Glomerular visceral epithelial cell (primary cell): ENCODE data around the gene SORBS1.

Source experiments
- DNase-seq: peaks from one replicate; pipeline ENCODE4 v3.0.0-alpha.2; 2016; ENCODE audit errors: extremely low spot score

The SORBS1 gene

DNA sequence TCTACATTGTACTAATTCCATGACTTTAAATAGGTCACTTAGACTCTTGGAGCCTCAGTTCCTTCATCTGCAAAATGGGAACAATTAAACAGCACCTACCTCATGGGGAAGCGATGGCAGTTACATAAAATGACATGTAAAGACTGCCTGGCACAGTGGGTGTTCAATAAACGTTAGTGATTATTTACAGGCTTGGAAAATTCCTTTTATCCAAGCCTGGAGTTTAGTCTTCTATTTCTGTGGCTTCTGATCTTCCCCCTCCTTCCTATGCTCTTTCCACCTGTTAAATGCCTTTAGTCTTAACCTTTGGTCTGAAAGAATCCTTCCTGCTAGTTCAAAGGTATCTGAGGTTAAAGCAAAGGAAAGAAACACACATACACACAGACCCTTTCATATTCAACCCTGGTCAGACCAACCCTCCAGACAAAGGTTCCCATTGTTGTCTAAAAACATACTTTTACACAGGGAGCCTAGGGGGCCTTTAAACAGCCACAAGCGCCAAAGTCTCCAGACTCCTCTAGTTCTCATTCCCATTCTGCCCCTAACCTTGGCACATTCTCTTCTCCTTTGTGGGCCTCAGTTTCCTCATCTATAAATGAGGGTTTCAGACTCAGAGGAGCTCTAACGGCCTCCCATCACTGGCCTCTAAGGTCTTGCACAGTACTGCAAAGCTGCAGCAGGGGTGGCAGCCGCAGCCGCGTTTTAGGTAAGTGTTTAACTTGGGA, 21.4 kb downstream of the SORBS1 start:
- DNase-seq, result no peak

DNA sequence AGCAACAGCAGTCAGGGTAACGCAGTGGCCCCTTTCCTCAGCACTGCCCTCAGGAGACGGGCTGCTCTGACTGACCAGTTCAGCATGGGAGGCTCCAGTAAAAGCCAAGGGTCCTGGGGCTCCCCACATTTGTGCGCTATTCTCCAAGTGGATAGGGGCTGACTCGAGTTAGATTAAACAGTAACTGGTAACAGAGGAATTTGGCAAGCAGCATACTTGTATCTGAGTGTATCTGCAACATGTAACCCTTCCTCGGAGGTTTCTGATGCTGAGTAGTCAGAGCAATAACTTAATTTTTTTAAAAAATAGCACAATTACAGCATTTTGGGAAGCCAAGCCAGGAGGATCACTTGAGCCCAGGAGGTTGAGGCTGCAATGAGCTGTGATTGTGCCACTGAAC, 22.8 kb downstream of the SORBS1 start:
- DNase-seq, result no peak

DNA sequence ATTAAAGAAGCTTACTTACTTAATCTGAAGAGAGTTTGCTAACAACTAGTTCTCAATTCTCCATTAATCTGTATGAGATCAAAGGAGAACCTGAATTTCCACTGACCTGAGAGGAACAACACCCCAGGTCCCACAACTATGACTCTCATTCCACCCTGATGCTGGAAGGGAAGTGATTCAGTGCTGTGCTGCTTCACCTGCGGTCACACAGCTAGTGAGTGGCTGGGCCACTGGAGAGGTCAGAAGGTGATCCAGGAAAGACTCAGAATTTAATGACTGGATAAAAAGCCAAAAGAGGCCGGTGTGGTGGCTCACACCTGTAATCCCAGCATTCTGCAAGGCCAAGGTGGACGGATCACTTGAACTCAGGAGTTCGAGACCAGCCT, 23.6 kb downstream of the SORBS1 start:
- DNase-seq, result peak; percentile 12

DNA sequence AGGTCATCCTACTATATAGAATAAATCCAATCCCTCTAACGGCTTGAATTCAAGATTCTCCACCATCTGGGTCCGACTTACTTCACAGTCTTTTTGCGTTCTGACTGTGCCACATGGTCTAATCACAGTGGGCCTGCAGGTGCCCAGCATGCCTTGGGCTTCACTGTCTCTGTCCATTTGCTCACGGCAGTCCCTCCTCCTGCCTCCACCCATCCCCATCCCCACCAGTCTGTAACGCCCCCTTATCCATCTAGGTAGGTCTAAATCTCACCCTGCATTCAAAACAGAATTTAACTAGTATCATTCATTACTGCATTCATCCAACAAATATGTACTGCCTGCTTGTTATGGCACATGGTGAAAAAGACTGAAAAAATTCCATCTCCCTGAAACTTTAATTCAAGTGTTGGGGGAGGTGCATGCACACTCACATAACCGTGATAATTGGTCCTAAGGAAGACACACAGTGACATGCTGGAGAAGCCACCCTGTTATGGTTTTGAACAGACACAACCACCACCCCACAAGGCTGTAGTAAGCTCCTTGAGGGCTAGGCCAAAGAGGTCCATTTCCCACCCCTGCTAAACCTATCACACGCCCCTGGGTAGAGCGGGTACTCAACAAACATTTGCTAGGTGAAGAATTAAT, 24.2 kb downstream of the SORBS1 start:
- DNase-seq, result no peak

DNA sequence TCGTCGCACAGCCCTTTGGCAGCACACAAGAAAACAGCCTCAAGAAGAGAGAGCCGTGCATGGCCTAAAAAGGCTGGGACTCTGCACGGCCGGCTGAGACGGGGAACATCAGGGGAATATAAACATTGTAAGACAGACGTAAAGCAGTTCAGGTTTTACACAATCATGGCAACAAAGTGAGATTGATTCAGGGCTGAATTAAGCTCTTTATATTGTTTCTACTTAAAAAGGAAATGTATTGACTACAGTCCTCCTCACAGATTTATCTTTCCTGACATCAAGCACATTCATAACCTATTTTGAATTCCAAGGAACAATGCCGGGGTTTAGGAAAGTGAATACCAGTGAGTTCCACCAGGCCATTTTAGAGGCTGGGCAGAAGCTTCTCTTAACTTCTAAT, 25.2 kb downstream of the SORBS1 start:
- DNase-seq, result no peak

DNA sequence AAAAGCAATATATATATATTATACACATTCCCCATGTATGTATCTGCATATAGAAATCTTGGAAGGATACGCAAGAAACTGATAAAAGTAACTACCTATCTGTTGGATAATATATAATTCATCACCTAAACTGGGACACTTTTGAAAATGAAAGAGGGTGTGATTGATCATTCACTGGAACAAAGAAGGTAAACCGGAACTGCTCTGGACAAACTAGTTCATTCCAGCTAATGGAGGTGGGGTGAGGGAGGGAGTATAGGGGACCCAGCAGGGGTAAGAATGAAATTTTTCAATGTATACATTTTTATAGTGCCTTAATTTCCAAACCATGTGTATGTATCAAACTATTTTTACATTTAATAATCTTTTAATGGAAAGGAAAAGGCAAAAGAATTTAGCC, 25.6 kb downstream of the SORBS1 start:
- DNase-seq, result no peak

DNA sequence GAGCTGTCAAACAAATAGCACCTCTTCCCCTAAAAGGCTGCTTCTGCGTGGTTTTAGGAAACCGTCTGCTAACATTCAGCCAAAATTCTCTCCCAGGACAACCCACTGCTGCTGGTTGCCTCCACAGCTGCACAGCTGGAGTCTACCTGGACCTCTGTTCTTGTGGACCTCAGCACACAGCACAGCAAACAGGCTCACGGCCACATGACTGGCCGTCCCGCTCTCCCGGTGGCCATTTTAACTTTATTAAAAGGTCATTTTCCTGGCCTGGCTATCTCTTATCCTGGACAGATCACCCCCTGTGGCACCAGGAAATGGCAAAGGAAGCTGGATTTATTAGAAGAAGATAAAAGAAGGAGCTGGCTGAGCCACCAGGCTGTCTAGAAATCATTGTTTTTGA, 27.6 kb downstream of the SORBS1 start:
- no peak for DNase-seq

DNA sequence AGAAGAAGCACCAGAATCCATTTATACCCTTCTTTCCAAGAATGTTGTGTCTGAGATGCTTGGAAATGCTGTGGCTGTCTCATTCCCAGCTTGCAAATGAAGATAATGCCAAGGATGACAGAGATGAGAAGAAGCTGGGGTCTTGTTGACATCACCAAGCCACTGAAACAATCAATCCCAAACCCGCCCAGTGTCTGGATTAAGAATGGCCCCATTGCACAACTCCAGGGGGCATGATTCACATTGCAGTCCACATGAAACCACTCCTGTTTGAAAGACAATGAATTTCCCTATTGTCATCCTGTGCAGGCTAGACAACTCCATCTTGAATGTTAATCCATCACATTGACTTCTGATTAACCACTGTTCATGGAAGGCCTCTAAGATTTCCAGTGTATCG, 28.6 kb downstream of the SORBS1 start:
- no peak for DNase-seq

DNA sequence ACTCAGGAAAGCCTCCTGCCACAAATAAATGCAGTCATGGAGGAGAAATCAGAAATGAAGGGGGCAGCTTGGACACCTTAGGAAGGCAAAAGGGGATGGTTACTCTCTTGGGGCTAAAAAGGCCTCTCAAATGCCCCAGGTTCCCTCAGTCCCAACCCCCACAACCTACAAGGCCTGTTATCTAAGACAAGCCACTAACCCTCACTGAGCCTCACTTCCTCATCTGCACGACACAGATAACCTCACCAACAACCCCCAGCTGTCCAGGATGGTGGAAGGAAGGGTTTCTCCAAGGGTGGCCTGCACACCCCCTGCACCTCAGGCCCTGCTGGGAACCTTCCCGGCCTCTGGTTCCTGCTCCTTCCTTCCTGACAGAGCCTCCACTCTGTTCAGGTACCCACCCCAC, 29.2 kb downstream of the SORBS1 start:
- no peak for DNase-seq

DNA sequence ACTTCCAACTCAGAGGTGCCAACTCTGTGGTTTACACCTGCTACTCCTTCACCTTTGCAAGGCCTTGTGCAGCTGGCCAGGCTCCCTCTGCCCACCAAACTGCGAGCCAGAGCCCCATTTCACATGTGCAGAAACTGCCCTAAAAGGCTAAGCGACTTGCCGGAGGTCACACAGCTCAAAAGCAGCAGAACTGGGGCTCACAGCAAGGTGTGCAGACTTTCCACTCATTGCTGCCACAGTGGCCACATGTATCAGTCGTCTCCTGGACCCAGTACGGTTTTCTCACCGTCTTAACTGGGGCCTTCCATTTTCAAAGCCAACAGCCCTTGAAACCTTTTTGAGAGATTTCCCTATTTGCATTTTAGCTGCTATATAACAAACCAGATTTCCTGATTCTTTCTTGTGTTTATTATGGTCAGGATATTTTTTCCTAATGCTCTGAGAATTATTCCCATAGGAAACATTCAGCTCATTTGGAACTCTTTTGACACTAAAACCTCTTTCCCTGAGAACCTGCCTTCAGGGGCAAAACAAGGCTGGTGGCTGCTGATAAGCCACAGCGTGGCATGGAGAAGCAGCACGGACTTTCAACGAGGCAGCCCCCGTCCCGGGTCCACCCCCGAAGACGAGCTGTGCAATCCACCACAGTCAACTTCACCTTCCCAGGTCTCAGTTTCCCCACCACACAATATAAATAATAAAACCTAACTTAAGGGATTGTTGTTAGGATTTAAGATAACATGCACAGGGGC, 29.9 kb downstream of the SORBS1 start:
- DNase-seq, result no peak

DNA sequence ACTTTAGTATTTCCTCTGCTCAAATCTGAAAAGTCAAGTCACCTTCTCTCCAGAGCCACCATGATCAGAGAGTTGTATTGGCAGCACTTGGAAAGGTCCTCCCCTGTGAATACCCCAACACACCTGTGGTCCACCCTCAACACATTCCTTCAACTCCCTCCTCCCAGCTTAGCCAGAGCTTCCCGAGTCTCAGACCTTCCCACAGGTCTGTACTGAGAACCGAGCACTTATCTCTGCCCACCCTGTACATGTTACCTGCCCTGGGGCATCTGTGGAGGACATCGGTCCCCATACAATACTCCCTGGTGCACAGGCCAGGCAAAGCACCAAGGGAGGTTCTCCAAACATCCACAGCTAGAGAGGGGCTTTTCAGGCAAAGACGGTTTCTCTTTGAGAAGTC, 30.6 kb downstream of the SORBS1 start:
- DNase-seq, result no peak

DNA sequence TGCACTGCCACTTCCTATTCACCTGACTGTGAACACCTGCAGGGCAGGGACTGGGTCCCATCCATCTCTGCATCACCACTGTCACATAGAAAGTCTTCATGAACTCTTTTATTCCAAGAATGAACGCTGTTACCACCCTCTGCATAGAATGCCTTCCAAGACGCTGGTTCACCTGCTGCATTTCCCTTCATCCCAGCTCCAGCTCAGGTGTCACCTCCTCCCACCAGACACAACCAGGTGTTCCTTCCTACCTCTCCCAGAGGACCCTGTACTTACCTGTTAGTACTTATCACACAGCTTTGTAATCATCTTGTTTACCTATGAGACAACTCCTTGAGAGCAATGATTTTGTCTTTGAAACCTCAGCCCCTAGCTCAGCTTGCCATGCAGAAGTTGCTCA, 31.1 kb downstream of the SORBS1 start:
- no peak for DNase-seq

DNA sequence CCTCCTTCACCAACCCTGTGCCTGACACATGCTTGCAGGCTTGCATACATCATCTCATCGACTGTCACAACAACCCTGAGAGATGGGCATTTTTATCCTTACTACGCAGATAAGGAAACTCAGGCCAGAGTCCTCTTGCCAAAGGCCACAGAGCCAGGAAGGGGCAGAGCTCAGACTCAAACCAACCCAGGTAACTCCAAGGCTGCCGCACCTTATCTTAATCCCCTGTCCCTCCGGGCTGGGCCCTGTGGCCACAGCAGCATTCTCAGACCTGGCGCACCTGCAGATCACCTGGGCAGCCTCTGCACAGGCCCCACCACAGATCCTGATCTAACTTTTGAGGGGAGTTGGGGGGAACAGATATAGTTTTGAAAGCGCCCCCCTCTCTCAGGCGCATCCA, 35.1 kb downstream of the SORBS1 start:
- DNase-seq, result no peak

DNA sequence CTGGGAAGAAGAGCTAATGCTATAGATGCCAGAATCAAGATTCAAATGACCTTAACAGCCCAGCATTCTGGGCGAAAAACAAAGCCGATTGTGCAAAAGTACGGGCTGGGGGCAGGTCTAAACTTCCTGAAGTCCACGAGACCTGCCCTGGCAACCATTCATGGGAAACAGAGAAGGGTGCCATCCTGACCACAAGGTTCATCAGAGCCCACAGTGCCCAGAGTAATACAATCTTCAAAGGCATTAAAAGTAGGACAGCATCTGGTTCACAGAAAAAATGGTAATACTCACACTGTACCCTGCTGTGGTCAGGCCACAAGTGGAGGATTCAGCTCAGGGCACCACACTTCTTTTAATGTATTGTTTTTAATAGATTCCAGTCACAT, 36.1 kb downstream of the SORBS1 start:
- peak; percentile 17 for DNase-seq

DNA sequence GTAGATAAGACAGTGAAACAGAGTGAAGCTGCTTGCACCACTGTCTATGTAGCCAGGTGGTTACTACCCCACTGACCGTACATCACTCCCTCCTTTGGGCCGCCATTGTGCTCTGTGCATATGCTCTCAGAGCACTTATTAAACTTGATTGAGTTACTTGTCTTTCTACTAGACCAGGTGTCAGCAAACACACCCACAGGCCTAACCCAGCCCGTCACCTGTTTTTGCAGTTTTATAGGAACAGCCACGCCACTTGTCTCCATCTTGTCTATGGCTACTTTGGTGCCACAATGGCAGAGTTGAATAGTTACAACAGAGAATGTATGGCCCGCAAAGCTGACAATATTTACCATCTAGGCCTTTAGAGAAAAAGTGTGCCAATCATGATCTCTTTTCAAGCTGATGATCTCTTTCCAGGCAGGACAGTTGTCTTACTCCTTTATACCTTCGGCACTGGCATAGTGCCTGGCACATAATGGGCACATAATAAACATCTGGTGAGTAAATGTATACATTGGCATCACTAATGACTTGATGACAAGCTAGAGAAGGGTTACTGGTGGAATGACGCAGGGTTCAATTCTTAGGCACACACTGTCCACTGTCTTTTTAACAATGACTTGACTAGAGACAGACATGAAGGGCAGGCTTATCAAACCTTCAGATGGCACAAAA, 36.7 kb downstream of the SORBS1 start:
- no peak for DNase-seq

DNA sequence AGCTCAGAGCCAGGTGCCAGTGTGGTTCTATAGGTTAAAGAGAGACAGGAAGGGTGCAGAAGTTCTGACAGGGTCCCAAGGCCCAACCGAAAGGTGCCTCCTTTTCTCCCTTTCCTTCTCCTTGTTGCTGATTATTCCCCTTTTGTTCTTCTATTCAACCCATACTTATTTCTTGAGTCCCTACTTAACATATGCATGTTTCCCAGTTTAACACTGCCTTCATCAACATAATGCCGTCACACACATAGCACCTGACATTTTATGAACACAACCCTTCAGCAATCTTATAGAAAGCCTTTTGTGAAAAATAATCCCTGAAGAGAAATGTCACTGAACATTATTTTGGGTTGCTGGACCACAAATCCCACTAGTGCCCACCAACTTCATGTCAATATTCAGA, 39.1 kb downstream of the SORBS1 start:
- DNase-seq, result no peak

DNA sequence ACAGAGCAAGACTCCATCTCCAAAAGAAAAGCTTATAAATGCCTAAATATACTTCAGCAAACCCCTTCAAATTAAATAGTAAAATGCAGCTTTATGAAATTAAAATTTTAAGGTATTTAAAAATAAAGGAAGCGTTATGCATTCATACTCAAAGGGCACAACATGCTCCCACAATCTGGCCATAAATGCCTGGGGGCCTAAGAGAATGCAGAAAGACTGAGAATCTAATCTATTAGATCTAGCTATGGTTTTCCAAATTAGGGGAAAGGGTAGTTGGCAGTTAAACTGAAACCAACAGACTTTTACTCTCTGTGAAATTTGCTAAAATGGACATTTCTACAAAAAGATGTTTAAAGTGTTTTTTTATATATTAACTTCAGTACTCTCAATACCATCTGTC, 40.6 kb downstream of the SORBS1 start:
- no peak for DNase-seq

DNA sequence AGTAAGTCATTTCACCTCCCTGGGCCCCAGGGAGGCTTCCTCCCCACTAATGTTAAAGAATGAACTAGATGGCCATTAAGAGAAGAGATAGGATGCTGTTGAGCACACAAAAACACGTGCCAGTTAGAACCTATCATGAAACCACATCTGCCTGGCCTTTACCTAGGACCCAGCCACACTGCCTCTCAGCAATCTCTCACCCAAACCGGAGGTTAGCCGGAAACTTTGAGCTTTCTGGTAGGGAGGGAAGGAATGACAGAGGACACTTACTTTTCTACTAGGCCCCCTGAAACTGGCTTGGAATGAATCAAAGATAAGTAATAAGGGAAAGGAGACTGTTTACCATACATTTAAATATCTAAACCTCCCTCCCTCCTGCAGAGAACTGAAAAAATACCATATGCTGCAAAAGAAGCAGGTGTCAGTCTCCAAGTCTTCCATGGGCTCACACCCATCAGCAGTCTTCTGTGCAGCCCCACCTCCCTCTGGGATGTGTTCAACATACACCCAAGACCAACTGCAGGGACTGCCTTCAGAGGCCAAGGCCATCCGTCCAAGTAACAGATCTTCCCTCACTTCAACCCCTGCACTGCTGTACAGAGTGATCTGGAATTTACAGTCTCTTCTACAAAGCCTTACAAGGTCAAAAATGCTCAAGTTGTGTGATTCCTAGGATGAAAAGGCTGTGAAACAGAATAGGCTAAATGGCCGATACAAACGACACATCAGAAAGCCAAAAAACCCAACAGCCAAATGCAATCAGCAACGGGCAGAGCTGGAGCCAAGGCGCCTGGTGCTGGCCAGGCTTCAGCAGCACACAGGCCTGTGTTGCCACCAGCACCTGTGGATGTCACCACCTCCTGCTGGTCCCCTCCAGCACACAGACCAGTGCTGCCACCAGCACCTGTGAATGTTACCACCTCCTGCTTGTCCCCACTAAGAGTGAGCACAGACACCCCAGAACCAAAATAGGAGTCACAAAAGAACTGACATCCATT, 42.4 kb downstream of the SORBS1 start:
- no peak for DNase-seq

DNA sequence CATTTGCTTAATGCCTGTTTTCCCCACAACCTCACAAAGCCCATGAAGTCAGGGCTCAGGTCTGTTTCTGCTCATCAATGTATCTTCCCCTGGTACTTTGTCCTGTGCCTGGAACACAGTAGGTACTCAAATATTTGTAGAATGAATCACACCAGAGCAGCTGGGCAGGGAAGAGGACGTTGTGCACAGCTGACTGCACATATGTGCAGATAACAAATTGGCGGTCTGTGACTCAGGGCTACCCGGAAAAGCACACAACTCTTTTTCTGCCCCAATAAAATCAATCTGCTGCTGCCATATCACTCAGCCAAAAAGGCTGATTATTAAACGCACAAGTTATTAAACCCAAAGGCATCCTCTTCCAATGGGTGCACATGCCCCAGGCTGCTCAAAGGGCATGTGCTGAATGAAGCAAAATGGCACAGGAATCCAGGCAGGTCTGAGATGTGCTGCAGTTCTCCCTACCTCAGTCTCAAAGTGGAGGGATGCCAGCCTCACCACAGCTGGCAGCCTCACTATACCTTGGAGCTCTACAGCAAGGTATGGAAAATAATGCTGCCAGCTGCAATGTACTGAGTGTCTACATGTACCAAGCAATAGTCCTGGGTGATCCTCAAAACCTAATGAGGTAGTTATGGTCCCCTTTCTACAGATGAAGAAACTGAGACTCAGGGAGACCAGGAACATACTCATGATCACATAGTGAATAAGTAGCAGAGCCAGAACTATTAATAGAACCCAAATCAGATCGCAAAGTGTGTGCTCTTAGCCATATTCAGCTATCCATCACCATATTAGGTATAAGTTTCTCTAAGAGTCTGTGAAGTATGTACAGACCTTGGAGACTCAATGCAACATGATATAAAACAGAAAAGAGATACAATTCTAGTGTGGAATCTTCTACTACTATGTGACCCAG, 43.4 kb downstream of the SORBS1 start:
- DNase-seq, result peak; percentile 92

DNA sequence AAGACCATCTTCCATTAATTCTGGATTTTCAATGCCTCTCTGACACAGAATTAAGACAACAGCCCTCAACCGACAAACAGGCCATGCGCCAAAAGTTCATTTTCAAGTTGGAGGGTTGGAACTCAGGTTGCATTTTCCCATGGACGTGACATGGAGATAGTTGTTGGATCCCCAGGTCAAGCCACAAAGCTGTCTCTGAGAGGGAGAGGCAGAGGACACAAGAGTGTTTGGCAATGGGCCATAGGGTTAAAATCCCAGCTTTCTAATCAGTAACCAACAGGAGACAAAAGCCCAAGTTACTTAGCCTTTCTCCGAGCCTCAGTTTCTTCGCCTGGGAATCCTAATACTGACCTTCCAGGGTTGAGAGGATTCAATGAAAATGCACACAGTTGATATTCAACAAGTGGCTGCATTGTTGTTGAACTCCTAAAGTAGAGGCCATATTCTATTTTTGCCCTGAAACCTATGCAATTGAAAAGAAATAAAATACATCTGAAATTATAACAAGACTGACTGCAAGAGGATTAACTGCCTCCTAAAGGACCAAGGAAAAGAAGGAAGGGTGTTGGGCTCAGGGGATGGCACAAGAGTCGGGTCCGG, 44.3 kb downstream of the SORBS1 start:
- no peak for DNase-seq
